22Rv1 (cell line): ENCODE data around the gene CXCL12.

ENCODE experiments used
- H3K27ac ChIP-seq: fragments of 450-650 bp; 2 replicates; pipeline ENCODE4 v1.5.1; 2017
- CTCF ChIP-seq: fragments of 450-650 bp; IDR thresholded peaks from 2 replicates; pipeline ENCODE4 v1.5.1; 2017; ENCODE audit warnings: mild to moderate bottlenecking
- ZFX ChIP-seq: fragments of 450-650 bp; IDR thresholded peaks from 2 replicates; pipeline ENCODE4 v1.6.1; 2017; ENCODE audit warnings: antibody characterized with exemption, borderline replicate concordance

The CXCL12 gene

DNA sequence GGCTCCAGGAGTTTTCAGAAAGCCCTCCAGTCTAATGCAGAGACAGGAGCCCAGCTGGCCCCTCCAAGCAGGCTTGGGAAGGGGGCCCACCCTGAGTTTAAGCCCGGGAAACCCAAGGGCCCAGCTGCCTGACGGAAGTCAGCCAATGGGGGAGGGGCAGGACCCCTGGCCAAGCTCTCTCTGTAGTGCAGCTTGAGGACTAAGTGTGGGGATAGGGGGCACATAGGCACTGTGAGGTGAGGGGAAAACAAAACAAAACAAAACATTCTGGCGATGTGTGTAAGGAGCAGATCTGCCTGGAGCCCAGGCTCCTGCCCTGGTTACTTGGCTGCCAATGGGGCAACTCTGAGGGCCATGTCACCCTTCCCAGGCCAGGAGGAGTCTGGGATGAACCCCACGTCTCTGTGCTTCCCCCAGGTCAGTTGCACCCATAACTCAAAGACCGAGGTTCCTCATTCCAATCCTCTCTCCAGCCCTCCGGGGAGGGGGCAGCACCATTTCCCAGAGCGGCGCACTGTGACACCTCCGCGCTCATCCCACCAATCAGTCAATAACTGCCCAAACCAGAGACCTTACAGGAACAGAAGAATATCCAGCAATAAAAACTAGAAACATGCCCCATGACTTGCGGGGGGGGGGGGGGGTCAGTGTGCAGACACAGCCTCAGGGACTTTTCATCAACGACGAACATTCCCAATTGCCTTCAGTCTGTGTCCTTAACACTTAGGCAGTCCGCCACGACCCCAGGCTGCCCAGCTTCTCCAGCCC, 1.7 kb downstream of the CXCL12 start:
- TF ChIP-seq ZFX, result no peak
- TF ChIP-seq CTCF, result no peak
- H3K27ac ChIP-seq, result no peak overlapping the region

DNA sequence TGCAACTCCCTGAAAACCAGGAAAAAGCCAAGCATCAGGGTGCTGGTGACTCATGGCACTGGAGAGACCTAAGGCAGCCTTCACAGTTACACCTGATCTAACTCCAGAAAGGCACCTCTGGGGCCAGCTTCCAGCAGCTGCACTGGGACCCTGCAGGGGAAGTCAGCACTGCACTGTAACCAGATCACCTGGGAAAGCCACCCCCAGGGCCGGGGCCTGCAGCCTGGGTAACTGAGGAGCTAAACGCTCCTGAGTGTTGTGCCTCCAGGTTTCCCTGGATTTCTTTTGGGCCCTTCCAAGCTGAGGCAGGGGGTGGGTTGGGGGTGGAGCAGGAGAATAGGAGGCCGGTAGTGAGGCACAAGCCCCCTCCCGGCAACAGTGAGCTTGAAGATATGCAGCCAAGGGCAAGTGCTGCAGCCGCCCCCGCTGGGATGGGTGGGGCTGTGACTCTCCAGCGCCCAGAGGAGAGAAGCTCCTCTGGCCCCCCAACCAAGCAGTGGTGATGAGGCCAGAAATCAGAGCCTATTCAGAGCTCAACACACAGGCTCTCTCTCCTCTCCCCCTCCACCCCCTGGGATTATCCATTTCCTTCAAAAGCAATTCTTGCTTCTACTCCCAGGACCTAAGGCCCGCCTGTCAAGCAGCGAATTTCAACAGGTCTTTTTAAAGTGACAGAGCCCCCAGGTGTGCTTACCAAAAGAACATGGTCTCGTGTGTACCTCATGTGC, 2.6 kb downstream of the CXCL12 start:
- no peak overlapping the region for H3K27ac ChIP-seq
- no peak for TF ChIP-seq CTCF
- no peak for TF ChIP-seq ZFX

GRCh38 chr10:44380829-44381600, 3.9 kb downstream of the CXCL12 start:
- H3K27ac ChIP-seq, result no peak overlapping the region
- TF ChIP-seq CTCF (no peak), ZFX (no peak)

DNA sequence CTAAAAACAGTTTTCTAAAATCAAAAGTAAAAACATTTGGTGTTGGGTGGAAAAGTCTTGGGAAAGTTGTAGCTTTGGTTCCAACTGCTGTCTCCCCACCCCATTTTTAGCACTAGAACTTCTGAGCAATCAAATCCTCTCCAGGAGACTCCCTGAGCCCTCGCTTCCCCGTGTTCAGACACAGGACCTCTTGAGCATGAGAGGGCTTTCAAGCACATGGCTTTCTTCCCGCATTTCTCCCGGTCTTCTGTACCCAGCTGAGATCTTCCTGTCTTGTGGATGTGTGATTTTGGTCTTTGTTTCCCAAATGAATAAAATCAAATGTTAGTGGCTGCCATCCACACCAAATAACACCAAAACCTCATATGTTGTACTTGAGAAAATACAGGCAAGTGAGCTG, 5.0 kb downstream of the CXCL12 start:
- no peak for TF ChIP-seq CTCF
- TF ChIP-seq ZFX, result no peak
- no peak overlapping the region for H3K27ac ChIP-seq

DNA sequence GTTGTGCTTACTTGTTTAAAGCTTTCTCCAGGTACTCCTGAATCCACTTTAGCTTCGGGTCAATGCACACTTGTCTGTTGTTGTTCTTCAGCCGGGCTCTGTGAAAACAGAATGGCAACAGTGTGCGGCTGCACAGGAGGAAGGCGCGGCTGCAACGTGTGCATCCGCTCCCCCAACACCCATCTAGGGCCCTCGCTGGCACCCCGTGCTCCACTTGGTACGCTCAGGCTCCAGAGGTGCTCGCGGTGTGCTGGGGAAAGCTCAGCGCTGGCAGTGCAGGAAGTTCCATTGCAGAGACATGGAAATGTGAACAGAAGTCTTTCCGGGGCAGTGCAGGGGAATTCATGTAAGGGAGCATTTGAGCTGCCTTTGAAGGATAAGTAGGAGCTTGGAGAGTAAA, 6.3 kb downstream of the CXCL12 start:
- TF ChIP-seq ZFX (no peak), CTCF (no peak)
- no peak overlapping the region for H3K27ac ChIP-seq

- no peak overlapping the region for H3K27ac ChIP-seq
- TF ChIP-seq CTCF (no peak), ZFX (no peak)
These were observed 7.1 kb downstream of the CXCL12 start for GRCh38 chr10:44377651-44378310.
